ENCODE measurements around the gene ABI3BP. TPM values are rescaled to one million over a fixed set of nuclear protein-coding genes. Genes with fewer than 3 reads are reported as not detected.
A peak's percentile ranks its signal among the peaks of the same experiment; 100 is the strongest.

The ABI3BP gene
- total RNA-seq, 1 experiment from 2014 or later, result 0.15 TPM

- Histone ChIP-seq H3K4me3 (replicated peaks in 1 of 2; ENCODE audit: low read depth in 1 of 2, low read length in 2 of 2) (no peak overlapping the region), H3K4me2 (ENCODE audit: low read length) (no peak overlapping the region), H3K79me2 (ENCODE audit: insufficient read depth, low read length) (peaks cover 86% of the 10 kb centered on the region), H3K9me2 (ENCODE audit: insufficient read depth) (no peaks in the 10 kb centered on the region), H3K4me1 (ENCODE audit: control insufficient read depth in 1 of 2, insufficient read depth in 2 of 2, low read length in 2 of 2) (no peaks in the 10 kb centered on the region), H2AFZ (ENCODE audit: low read depth, low read length, poor library complexity, severe bottlenecking) (no peak overlapping the region), H3K9me3 (ENCODE audit: control insufficient read depth in 1 of 2, insufficient read depth in 1 of 2, low read depth in 1 of 2, low read length in 2 of 2) (no peaks in the 10 kb centered on the region), H3K27me3 (ENCODE audit: insufficient read depth, low read length) (no peaks in the 10 kb centered on the region), H3K27ac (ENCODE audit: low read depth, low read length) (no peak overlapping the region), H3K9ac (ENCODE audit: low read length) (no peak overlapping the region), H3K36me3 (ENCODE audit: control insufficient read depth in 1 of 2, insufficient read depth in 2 of 2, low read length in 2 of 2) (peaks cover 60 to 65% of the 10 kb centered on the region in 2 experiments), H4K20me1 (ENCODE audit: insufficient read depth) (no peaks in the 10 kb centered on the region; the same call in 1 of the 2 replicates)
- ATAC-seq (peak; percentile 63), DNase-seq (ENCODE audit: low read depth, low spot score) (no peak)
- no TSS peak for BruUV-seq (replicated peaks)
- no peak for TF ChIP-seq MAX (IDR thresholded peaks at IDR 0.05)
- peak; percentile 22 for TF ChIP-seq RAD21 (IDR thresholded peaks at IDR 0.05; ENCODE audit: low read depth)
- TF ChIP-seq ZBTB33 (IDR thresholded peaks at IDR 0.05; ENCODE audit: extremely low read depth, insufficient replicate concordance, low read length), result no peak
- peak; percentile 20 to 50 (median 41); a peak in 5 of 6 replicates for TF ChIP-seq CTCF (IDR thresholded peaks at IDR 0.05 in 2 of 3, conservative IDR thresholded peaks at IDR 0.05 in 1 of 3; ENCODE audit: borderline replicate concordance in 1 of 3, insufficient read depth in 1 of 3, low read depth in 2 of 3, low read length in 2 of 3)
- POLR2A ChIA-PET, result no interaction called here
- intact Hi-C loops (cut with micrococcal nuclease), result loop anchor here (1.0 to 5.0 kb wide), 2 partner anchors 59 to 460 kb away; no protein-coding TSS in a partner anchor
- CTCF ChIA-PET, result interaction anchor here (2.7 kb wide), 1 partner anchor 459 kb away, joined by 7 read pairs; no protein-coding TSS in a partner anchor
- RAD21 ChIA-PET (ENCODE audit: low non-redundant PET in 1 of 2, low total read pairs in 2 of 2, uncharacterized antibody in 2 of 2, unreplicated experiment in 2 of 2), result no interaction called here
Observed at GRCh38 chr3:100737334-100737733, 255.9 kb downstream of the ABI3BP start.
